Endothelial cell of umbilical vein (primary cell): Measurements from ENCODE around the gene GLRX5. TPM values are rescaled to one million over a fixed set of nuclear protein-coding genes. Genes with fewer than 3 reads are reported as not detected.
"Not testable (repeated sequence)": the region's sequence is repeated elsewhere in the genome, so short reads cannot be mapped to it uniquely, and the experiment has no call there.

Source experiments
- BruUV-seq: library from RNA; stranded (reverse); fragments of 400-500 nt; replicated peaks from 2 replicates; lab custom pipeline; 2021; lab: Mats Ljungman, UMichigan
- CTCF ChIA-PET: fragments of 300-600, 350-600 bp; sonication (Branson Sonifier 250); formaldehyde crosslinking; loops from one replicate; lab custom pipeline; 2021; ENCODE audit warnings: antibody characterized with exemption, inconsistent platforms; lab: Charles Lee
- POLR2A ChIA-PET: fragments of 300-600, 350-600 bp; sonication (Branson Sonifier 250); formaldehyde crosslinking; loops from one replicate; lab custom pipeline; 2021; ENCODE audit warnings: antibody characterized with exemption, inconsistent platforms; lab: Charles Lee
- DNase-seq: peaks from one replicate; pipeline ENCODE4 v3.0.0-alpha.2; 2011; ENCODE audit warnings: low read depth, low spot score
- FAIRE-seq: peaks from 2 replicates; lab custom pipeline; 2011; peaks lifted over from hg19 to GRCh38; lab: Jason Lieb, UNC
- H2AFZ ChIP-seq: 2 replicates; pipeline ENCODE4 v1.6.0; 2012; ENCODE audit warnings: low read depth, low read length, control low read depth, inconsistent platforms
- H3K27ac ChIP-seq: 2 replicates; pipeline ENCODE4 v1.5.1; 2011; ENCODE audit warnings: low read depth, mild to moderate bottlenecking, control low read depth, low read length, moderate library complexity; ENCODE audit not compliant: insufficient read depth
- H3K27me3 ChIP-seq, 2 experiments: 2 replicates each; pipeline versions ENCODE4 v1.6.0 to v1.6.1; 2011; ENCODE audit warnings: low read length in 2 of 2, mixed read lengths in 1 of 2; ENCODE audit not compliant: control insufficient read depth in 2 of 2, insufficient read depth in 2 of 2
- H3K36me3 ChIP-seq, 2 experiments: 2 replicates in 1 of 2; 3 replicates in 1 of 2; pipeline ENCODE4 v1.5.1; 2011; ENCODE audit warnings: low read length in 2 of 2, mild to moderate bottlenecking in 1 of 2, moderate library complexity in 1 of 2; ENCODE audit not compliant: control insufficient read depth in 2 of 2, insufficient read depth in 2 of 2; ENCODE audit errors: extremely low read depth in 1 of 2
- H3K4me1 ChIP-seq: 3 replicates; pipeline ENCODE4 v1.5.1; 2011; ENCODE audit warnings: mild to moderate bottlenecking, low read length; ENCODE audit not compliant: control insufficient read depth, insufficient read depth; ENCODE audit errors: extremely low read depth
- H3K4me2 ChIP-seq: 2 replicates; pipeline ENCODE4 v1.6.1; 2011; ENCODE audit warnings: low read length, control low read depth, mixed read lengths; ENCODE audit not compliant: insufficient read depth
- H3K4me3 ChIP-seq, 3 experiments: fragments of 200-600 bp in 1 of 3; sonication (generic), shearing (Covaris generic) in 1 of 3; replicated peaks in 1 of 3; 2 replicates each; pipeline ENCODE4 v1.5.1; 2011 to 2016; ENCODE audit warnings: control low read depth in 3 of 3, low read length in 3 of 3, mild to moderate bottlenecking in 2 of 3, inconsistent platforms in 1 of 3, low read depth in 1 of 3, moderate library complexity in 1 of 3; ENCODE audit not compliant: insufficient read depth in 1 of 3
- H3K79me2 ChIP-seq: 2 replicates; pipeline ENCODE4 v1.6.0; 2012; ENCODE audit warnings: low read length, inconsistent platforms; ENCODE audit not compliant: control insufficient read depth, insufficient read depth
- H3K9ac ChIP-seq: replicated peaks from 2 replicates; pipeline ENCODE3; 2011; ENCODE audit warnings: low read length, control low read depth; ENCODE audit not compliant: insufficient read depth; ENCODE audit errors: extremely low read depth
- H3K9me1 ChIP-seq: replicated peaks from 3 replicates; pipeline ENCODE4 v1.6.0; 2011; ENCODE audit warnings: mild to moderate bottlenecking, low read length; ENCODE audit not compliant: control insufficient read depth, insufficient read depth; ENCODE audit errors: extremely low read depth
- H3K9me3 ChIP-seq: replicated peaks from 2 replicates; pipeline ENCODE4 v1.5.1; 2012; ENCODE audit warnings: low read length, inconsistent platforms; ENCODE audit not compliant: control insufficient read depth, insufficient read depth
- H4K20me1 ChIP-seq: replicated peaks from 2 replicates; pipeline ENCODE3; 2011; ENCODE audit warnings: mild to moderate bottlenecking, low read length; ENCODE audit not compliant: control insufficient read depth, insufficient read depth; ENCODE audit errors: extremely low read depth
- CTCF ChIP-seq, 2 donors: IDR thresholded peaks; 1 replicate in 1 of 2; 2 replicates in 1 of 2; pipeline ENCODE4 v1.5.1; 2011; ENCODE audit warnings: low read length in 2 of 2, mild to moderate bottlenecking in 2 of 2, moderate library complexity in 2 of 2, control low read depth in 1 of 2, inconsistent platforms in 1 of 2, low read depth in 1 of 2; ENCODE audit not compliant: insufficient read depth in 1 of 2; ENCODE audit errors: extremely low read depth in 1 of 2
- EZH2 ChIP-seq: IDR thresholded peaks from 2 replicates; pipeline ENCODE4 v1.6.1; 2012; ENCODE audit warnings: borderline replicate concordance, low read depth, mild to moderate bottlenecking, moderate library complexity, low read length, inconsistent platforms; ENCODE audit not compliant: severe bottlenecking
- FOS ChIP-seq: IDR thresholded peaks from 2 replicates; pipeline ENCODE4 v1.6.1; 2011; ENCODE audit warnings: mild to moderate bottlenecking, low read length, moderate library complexity, borderline replicate concordance; ENCODE audit not compliant: insufficient read depth
- GATA2 ChIP-seq: IDR thresholded peaks from 2 replicates; pipeline ENCODE4 v1.7.0; 2011; ENCODE audit warnings: low read depth, mild to moderate bottlenecking, moderate library complexity, mixed read lengths, low read length; ENCODE audit not compliant: insufficient read length, insufficient read depth
- JUN ChIP-seq: IDR thresholded peaks from 2 replicates; pipeline ENCODE4 v1.6.1; 2011; ENCODE audit warnings: borderline replicate concordance, low read depth; ENCODE audit not compliant: insufficient read length, insufficient read depth
- MYC ChIP-seq: IDR thresholded peaks from one replicate; pipeline ENCODE4 v1.6.1; 2011; ENCODE audit warnings: mild to moderate bottlenecking, low read depth, low read length
- POLR2A ChIP-seq: IDR thresholded peaks from 2 replicates; pipeline ENCODE4 v1.6.1; 2012; ENCODE audit warnings: low read depth, mild to moderate bottlenecking, control low read depth, low read length
- POLR2AphosphoS5 ChIP-seq: IDR thresholded peaks from 2 replicates; pipeline ENCODE4 v1.6.1; 2012; ENCODE audit warnings: low read depth, mild to moderate bottlenecking, control low read depth, low read length, moderate library complexity; ENCODE audit not compliant: insufficient read depth
- dilution Hi-C: fragments of 300-500 bp; cut with MboI; formaldehyde crosslinking; loops from one replicate; pipeline ENCODE4 v1.15.0; 2019; ENCODE audit warnings: low sequenced_read_pairs; ENCODE audit not compliant: extremely low pct_ligation_motif_present
- intact Hi-C: fragments of 100-400 bp; cut with micrococcal nuclease; formaldehyde crosslinking; loops from one replicate; pipeline ENCODE4 v1.10.0; 2022
- polyA plus RNA-seq, 4 experiments: library from polyadenylated mRNA; depleted of rRNA in 3 of 4; stranded (reverse) in 3 of 4; unstranded in 1 of 4; fragments of >200 nt; gene quantifications; 2 replicates each; pipeline versions ENCODE4 v1.2.1 to v1.2.3, GENCODE V29; 2011 to 2012; ENCODE audit warnings: missing spikeins in 1 of 4
- total RNA-seq: library from RNA; stranded (reverse); gene quantifications from 2 replicates; pipeline ENCODE4 v1.2.3, GENCODE V29; 2021
- TF ChIP-seq, protein P1 (sequence below): IDR thresholded peaks from 2 replicates; pipeline ENCODE4 v1.6.1; 2011; ENCODE audit not compliant: insufficient read depth, insufficient read length

Gene GLRX5
- total and polyA plus RNA-seq, 2 donors (not counting 3 experiments of a cell fraction or from before 2014, with no cell fraction given): 42.6 to 52.0 TPM

GRCh38 chr14:95577870-95578269 lies 43.0 kb downstream of the GLRX5 start:
- Histone ChIP-seq H3K79me2 (no peaks in the 10 kb centered on the region), H2AFZ (no peak overlapping the region), H3K9me3 (no peaks in the 10 kb centered on the region), H3K9me1 (no peaks in the 10 kb centered on the region), H3K4me2 (no peak overlapping the region), H4K20me1 (no peaks in the 10 kb centered on the region), H3K9ac (no peak overlapping the region), H3K4me3 (no peak overlapping the region), H3K4me1 (no peaks in the 10 kb centered on the region), H3K27me3 (no peaks in the 10 kb centered on the region), H3K27ac (no peak overlapping the region), H3K36me3 (no peaks in the 10 kb centered on the region)
- dilution Hi-C loops (no loop called here), intact Hi-C loops (no loop called here)
- DNase-seq: no peak
- no peak for FAIRE-seq
- TF ChIP-seq, protein P1, sequence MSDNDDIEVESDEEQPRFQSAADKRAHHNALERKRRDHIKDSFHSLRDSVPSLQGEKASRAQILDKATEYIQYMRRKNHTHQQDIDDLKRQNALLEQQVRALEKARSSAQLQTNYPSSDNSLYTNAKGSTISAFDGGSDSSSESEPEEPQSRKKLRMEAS: no peak
- no peak for TF ChIP-seq FOS
- TF ChIP-seq JUN: no peak
- TF ChIP-seq GATA2: no peak
- TF ChIP-seq CTCF (IDR thresholded peaks at IDR 0.05; ENCODE audit: extremely low read depth in 1 of 2, insufficient read depth in 1 of 2, low read depth in 1 of 2, low read length in 2 of 2): no peak
- no peak for TF ChIP-seq POLR2AphosphoS5
- no peak for TF ChIP-seq EZH2
- TF ChIP-seq POLR2A: no peak
- no peak for TF ChIP-seq MYC
- POLR2A ChIA-PET: no interaction called here
- CTCF ChIA-PET: interaction anchor here (1.2 kb wide), 1 partner anchor 150 kb away, joined by 3 read pairs; no protein-coding TSS in a partner anchor
- BruUV-seq: no TSS peak

DNA sequence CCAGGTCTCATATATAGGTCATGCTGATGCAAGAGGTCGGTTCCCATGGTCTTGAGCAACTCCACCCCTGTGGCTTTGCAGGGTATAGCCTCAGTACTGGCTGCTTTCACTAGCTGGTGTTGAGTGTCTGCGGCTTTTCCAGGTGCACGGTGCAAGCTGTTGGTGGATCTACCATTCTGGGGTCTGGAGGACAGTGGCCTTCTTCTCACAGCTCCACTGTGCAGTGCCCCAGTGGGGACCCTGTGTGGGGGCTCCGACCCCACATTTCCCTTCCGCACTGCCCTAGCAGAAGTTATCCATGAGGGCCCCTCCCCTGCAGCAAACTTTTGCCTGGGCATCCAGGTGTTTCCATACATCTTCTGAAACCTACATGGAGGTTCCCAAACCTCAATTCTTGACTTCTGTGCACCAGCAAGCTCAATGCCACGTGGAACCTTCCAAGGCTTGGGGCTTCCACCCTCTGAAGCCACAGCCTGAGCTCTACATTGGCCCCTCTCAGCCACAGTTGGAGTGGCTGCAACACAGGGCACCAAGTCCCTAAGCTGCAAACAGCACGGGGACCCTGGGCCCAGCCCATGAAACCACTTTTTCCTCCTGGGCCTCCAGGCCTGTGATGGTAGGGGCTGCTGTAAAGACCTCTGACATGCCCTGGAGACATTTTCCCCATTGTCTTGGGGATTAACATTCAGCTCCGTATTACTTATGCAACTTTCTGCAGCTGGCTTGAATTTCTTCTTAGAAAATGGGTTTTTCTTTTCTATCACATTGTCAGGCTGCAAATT lies 49.2 kb downstream of the GLRX5 start:
- intact Hi-C loops, H2AFZ ChIP-seq, H4K20me1 ChIP-seq, H3K4me2 ChIP-seq, H3K27ac ChIP-seq, H3K79me2 ChIP-seq, POLR2A ChIA-PET, H3K4me1 ChIP-seq, H3K4me3 ChIP-seq, H3K36me3 ChIP-seq, H3K9me3 ChIP-seq, H3K27me3 ChIP-seq, dilution Hi-C loops, H3K9me1 ChIP-seq, H3K9ac ChIP-seq, DNase-seq, FAIRE-seq, CTCF ChIA-PET, BruUV-seq: not testable (repeated sequence)
